Nephron progenitor cell (in vitro differentiated cells): ENCODE data around the gene DNAH9.

Experiments
- DNase-seq: peaks from one replicate; pipeline ENCODE4 v3.0.0; 2021
- H3K27ac Mint-ChIP-seq: 2 replicates; pipeline ENCODE4 v1.8.0; 2021; ENCODE audit warnings: mild to moderate bottlenecking, moderate library complexity, mixed read lengths
- H3K27me3 Mint-ChIP-seq: 2 replicates; pipeline ENCODE4 v1.8.0; 2021; ENCODE audit warnings: mild to moderate bottlenecking, low read depth, mixed read lengths; ENCODE audit not compliant: poor library complexity
- H3K36me3 Mint-ChIP-seq: 2 replicates; pipeline ENCODE4 v1.8.0; 2021; ENCODE audit warnings: low read depth, mixed read lengths
- H3K4me1 Mint-ChIP-seq: 2 replicates; pipeline ENCODE4 v1.8.0; 2021; ENCODE audit warnings: mixed read lengths
- H3K4me3 Mint-ChIP-seq: 2 replicates; pipeline ENCODE4 v1.8.0; 2021; ENCODE audit warnings: mild to moderate bottlenecking, moderate library complexity, mixed read lengths
- H3K9me3 Mint-ChIP-seq: 2 replicates; pipeline ENCODE4 v1.8.0; 2021; ENCODE audit warnings: mild to moderate bottlenecking, moderate library complexity, mixed read lengths
- TF ChIP-seq, protein P1 (sequence below): fragments of 200-600 bp; sonication (generic); IDR thresholded peaks from 2 replicates; pipeline ENCODE4 v1.5.0; 2021; ENCODE audit warnings: antibody characterized with exemption

The DNAH9 gene

DNA sequence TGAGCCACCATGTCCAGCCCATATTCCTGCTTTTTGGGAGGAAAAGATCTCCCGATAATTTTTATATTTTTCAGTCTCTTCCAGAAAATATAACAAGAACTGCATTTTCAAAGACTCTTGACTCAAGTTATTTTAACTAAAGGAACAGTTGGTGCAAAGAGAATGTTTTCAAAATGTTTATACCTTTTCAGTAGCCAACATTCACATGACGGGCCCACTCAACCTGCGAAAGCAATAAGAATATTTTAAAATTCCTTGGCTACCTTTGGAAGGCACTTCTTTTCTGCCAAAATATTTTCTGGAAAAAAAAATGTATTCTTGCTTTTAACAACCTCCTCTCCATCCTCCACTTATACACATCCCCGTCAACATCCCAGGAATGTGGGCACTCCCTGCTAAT lies 258.7 kb downstream of the DNAH9 start:
- TF ChIP-seq, protein P1, sequence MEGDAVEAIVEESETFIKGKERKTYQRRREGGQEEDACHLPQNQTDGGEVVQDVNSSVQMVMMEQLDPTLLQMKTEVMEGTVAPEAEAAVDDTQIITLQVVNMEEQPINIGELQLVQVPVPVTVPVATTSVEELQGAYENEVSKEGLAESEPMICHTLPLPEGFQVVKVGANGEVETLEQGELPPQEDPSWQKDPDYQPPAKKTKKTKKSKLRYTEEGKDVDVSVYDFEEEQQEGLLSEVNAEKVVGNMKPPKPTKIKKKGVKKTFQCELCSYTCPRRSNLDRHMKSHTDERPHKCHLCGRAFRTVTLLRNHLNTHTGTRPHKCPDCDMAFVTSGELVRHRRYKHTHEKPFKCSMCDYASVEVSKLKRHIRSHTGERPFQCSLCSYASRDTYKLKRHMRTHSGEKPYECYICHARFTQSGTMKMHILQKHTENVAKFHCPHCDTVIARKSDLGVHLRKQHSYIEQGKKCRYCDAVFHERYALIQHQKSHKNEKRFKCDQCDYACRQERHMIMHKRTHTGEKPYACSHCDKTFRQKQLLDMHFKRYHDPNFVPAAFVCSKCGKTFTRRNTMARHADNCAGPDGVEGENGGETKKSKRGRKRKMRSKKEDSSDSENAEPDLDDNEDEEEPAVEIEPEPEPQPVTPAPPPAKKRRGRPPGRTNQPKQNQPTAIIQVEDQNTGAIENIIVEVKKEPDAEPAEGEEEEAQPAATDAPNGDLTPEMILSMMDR, result no peak
- peaks cover 3% of the 10 kb centered on the region for H3K27me3 Mint-ChIP-seq
- no peaks in the 10 kb centered on the region for H3K36me3 Mint-ChIP-seq
- H3K4me3 Mint-ChIP-seq, result no peak overlapping the region
- DNase-seq, result no peak
- no peak overlapping the region for H3K27ac Mint-ChIP-seq
- peaks cover 11% of the 10 kb centered on the region for H3K9me3 Mint-ChIP-seq
- peaks cover 5% of the 10 kb centered on the region for H3K4me1 Mint-ChIP-seq

DNA sequence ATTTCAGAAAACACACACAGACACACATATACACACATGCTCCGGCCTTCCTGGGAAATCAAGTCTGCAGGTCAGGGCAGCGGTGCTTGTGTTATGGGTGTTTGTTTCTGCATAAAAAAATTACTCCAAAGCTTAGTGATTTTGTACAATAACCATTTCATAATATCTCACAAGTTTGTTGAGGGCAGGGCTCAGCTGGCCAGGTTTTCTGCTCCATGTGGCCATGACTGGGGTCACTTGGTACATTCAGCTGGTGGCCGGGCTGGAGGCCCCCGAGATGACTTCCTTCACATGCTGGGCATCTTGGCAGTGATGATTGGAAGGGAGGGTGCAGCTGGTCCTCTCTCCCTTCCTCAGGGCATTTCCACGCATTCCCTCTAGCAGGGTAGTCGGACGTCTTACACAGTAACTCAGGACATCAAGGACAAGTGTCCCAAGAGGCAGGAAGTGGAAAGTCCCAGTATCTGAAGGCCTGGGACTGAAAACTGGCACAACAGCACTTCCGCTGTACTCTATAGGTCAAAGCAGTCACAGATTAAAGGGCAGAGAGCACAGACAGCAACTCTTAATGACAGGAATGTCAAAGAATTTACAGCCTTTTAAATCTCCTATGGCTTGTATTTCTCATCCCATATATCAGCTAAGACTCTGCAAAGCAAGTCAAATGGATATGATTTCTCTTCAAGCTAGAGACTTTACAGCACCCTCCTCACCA lies 271.6 kb downstream of the DNAH9 start:
- H3K27me3 Mint-ChIP-seq, result peaks cover 12% of the 10 kb centered on the region
- H3K4me1 Mint-ChIP-seq, result no peaks in the 10 kb centered on the region
- no peak overlapping the region for H3K4me3 Mint-ChIP-seq
- no peak overlapping the region for H3K27ac Mint-ChIP-seq
- TF ChIP-seq, protein P1, result no peak
- H3K9me3 Mint-ChIP-seq, result peaks cover 51% of the 10 kb centered on the region
- DNase-seq, result no peak
- peaks cover 13% of the 10 kb centered on the region for H3K36me3 Mint-ChIP-seq

DNA sequence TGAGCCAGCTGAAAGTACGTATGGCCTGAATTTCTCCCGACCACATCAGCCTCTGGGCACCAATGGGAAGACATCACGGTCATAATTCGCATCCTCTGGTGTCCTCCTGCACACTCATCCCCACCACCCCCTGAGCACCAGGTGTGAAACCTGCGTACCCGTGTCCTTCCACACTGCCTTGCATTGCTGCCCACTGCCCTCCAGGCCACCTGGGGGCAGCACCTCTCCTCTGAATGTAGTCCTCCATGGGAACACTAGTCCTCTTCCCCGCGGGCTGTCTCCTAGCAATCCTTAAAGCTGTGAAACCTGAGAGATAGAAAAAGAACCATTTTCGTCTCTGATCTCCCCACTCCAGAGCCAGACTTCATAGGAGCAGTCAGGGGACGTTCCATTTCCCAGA lies 273.5 kb downstream of the DNAH9 start:
- Mint-ChIP-seq H3K4me1 (no peaks in the 10 kb centered on the region), H3K36me3 (peaks cover 13% of the 10 kb centered on the region), H3K9me3 (peaks cover 50% of the 10 kb centered on the region), H3K4me3 (no peak overlapping the region), H3K27me3 (peaks cover 12% of the 10 kb centered on the region), H3K27ac (no peak overlapping the region)
- DNase-seq, result no peak
- TF ChIP-seq, protein P1, result no peak

DNA sequence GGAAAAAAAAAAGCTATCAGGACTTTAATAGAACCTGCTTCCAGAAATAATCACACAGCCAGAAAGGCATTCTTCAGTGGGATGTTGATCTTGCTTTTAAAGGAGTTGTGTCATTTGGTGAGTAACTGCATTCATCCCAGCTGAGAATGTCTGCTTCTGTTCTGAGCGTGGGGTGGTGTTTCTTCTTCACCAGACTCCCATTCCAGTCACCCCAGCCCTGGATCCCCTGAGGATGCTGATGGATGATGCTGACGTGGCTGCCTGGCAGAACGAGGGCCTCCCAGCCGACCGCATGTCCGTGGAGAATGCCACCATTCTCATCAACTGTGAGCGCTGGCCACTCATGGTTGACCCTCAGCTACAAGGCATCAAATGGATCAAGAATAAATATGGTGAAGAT lies 276.5 kb downstream of the DNAH9 start:
- H3K27me3 Mint-ChIP-seq, result peaks cover 5% of the 10 kb centered on the region
- no peak overlapping the region for H3K27ac Mint-ChIP-seq

DNA sequence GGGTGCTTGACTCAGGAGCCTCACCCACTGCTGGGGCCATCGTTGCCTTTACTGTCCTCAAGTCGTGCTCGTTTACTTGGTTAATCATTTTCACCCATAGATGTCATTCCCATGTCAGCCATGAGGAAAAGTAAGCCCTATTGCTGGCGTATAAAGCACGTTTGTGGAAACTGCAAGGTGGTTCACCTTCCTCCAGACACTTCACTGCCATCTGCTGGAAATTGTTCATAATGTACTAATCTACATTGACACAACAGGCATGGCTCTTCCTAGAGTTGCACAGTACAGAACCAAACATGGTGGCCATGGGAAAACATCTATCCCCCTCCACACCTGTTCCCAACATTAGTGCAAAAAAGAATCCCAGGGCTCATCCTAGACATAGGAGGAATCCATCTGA lies 282.4 kb downstream of the DNAH9 start:
- no peak for DNase-seq
- Mint-ChIP-seq H3K27me3 (peaks cover 5% of the 10 kb centered on the region), H3K4me3 (no peak overlapping the region), H3K36me3 (no peaks in the 10 kb centered on the region), H3K4me1 (peaks cover 12% of the 10 kb centered on the region), H3K9me3 (no peaks in the 10 kb centered on the region), H3K27ac (no peak overlapping the region)
- TF ChIP-seq, protein P1, result peak; percentile 21

More for the DNA sequence above, 276.5 kb downstream of the DNAH9 start:
- Mint-ChIP-seq H3K4me3 (no peak overlapping the region), H3K36me3 (peaks cover 6% of the 10 kb centered on the region), H3K9me3 (peaks cover 22% of the 10 kb centered on the region), H3K4me1 (no peaks in the 10 kb centered on the region)
- TF ChIP-seq, protein P1, result no peak
- DNase-seq, result no peak

DNA sequence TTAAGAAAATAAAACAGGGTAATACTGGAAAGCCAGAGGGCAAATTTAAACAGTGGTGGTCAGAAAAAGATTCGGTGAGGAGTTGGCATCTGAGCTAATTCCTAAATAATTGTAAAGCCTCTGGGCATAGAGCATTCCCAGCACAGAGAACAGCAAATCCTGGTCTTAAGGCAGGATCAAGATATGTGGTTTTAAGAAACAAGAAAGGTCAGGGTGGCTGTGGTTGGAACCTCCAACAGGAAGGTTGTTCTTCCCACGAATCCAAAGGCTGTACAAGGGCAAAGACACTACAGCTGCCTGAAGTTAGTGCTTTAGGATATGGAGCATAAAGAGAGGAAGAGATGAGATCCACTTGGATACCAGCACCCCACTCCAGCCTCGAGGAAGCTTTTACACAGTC lies 284.4 kb downstream of the DNAH9 start:
- Mint-ChIP-seq H3K27ac (no peak overlapping the region), H3K4me1 (peaks cover 12% of the 10 kb centered on the region), H3K9me3 (no peaks in the 10 kb centered on the region), H3K36me3 (no peaks in the 10 kb centered on the region), H3K4me3 (no peak overlapping the region), H3K27me3 (peaks cover 5% of the 10 kb centered on the region)
- DNase-seq, result no peak
- TF ChIP-seq, protein P1, result no peak
